Sciatic nerve (tissue), 2 donors: ENCODE measurements around the gene NPM3. TPM values are rescaled to one million over a fixed set of nuclear protein-coding genes. Genes with fewer than 3 reads are reported as not detected.
A peak's percentile ranks its signal among the peaks of the same experiment; 100 is the strongest.

Experiments used
- ATAC-seq: fragments of 200-7000 bp; cut with Tn5 transposase; one replicate; pipeline ENCODE4 v1.9.1; 2020; ENCODE audit warnings: mild to moderate bottlenecking, moderate library complexity
- DNase-seq: peaks from one replicate; pipeline ENCODE4 v3.0.0-alpha.2; 2020; ENCODE audit warnings: low spot score
- intact Hi-C: fragments of 100-400 bp; cut with DNase I; formaldehyde crosslinking; loops from one replicate; pipeline ENCODE4 v1.14.2; 2022
- total RNA-seq: library from RNA; stranded (reverse); fragmentation: NEBNext Ultra II Directional; extraction: Animal tissue kit (Norgen Biotek cat#: 25700); gene quantifications from one replicate; pipeline ENCODE4 v1.2.1, GENCODE V29; 2021
- donor health status: DM: no; HTN: no; CAD: no.
- donor health status: DM: no; HTN: no; CAD: no.

NPM3 gene
- total RNA-seq, 1 donor from 2014 or later, result 8.0 TPM

DNA sequence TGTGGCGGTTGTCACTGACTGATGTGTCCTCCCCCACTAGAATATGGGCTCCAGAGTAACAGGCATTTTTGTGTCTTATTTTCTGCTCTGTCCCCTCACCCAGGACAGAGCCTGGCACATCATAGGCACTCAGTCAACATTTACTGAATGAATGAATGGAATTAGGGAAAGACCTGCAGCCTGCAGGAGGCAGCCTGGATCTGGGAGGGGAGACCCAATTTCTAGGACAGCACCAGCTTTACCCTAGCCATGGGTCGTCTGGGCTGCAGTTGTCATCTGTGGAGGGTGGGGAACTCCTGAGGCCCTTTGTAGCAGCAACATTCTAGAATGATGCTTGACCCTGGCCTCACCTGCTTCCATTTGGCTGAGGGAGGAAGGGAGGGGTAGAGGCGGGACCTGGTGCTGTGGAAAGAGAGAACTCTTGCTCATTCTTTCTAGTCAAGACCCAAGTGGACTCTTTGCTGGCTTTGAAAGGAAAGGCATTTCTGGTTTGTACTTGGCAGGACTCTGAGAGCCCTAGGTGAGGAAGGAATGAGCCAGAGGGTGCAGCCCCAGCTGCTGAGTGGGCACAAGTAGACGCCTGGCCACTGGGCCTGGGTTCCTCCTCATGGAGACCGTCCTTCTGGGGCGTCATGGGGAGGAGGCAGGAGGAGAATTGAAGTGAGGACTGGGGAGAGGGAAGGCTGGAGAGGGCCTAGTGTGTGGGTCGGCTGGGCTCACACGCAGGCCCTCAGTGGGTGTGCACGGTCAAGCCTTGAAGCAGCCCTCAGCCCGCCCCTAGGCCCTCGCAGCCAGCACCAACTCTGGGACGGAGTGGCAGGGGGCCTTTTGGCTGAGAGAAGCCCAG lies 16.3 kb downstream of the NPM3 start:
- no peak for DNase-seq
- intact Hi-C loops, result no loop called here
- ATAC-seq, result no peak

GRCh38 chr10:101766306-101766705 lies 16.9 kb downstream of the NPM3 start:
- ATAC-seq, result no peak
- intact Hi-C loops, result no loop called here
- no peak for DNase-seq

GRCh38 chr10:101763141-101763846 lies 20.0 kb downstream of the NPM3 start:
- intact Hi-C loops, result no loop called here
- no peak for ATAC-seq
- DNase-seq, result no peak

DNA sequence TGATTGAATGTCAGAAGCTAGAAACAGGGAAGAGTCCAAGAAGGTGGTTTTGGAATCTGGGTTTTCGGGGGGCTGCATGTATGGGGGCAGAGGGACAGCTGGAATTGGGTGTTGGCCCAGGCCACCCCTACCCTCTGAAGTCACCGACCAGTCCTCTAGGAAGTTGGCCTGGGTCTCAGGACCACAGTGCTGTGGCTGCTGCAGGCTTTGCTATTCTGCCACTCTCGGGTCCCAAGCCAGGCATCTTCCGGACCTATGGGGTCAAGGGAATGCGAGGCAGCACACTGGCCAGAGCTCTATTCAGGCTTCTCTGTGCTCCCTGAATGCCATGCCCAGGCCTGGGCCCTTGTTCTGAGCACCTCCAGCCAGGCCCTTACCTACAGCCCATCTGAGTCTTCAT lies 20.5 kb downstream of the NPM3 start:
- ATAC-seq, result no peak
- intact Hi-C loops, result no loop called here
- no peak for DNase-seq

DNA sequence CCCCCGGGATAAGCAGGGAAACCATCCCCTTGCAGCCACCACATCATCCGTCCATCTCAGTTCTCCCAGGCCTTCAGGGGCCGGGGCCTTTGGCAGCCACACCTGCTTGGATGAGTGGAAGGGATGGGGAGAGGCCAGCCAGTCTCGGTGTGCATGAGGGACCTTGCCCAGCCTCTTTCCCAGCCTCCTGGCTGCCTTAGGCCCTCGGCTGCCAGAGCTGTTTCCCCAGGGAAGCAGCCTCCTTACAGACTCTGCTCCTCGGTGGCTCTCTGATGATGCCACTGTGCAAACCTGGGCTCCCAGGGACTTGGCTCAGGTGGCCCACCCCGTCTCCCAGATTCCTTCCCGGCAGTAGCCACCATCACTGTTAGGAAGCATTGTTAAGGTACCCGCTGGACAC lies 22.0 kb downstream of the NPM3 start:
- intact Hi-C loops, result no loop called here
- DNase-seq, result no peak
- no peak for ATAC-seq

DNA sequence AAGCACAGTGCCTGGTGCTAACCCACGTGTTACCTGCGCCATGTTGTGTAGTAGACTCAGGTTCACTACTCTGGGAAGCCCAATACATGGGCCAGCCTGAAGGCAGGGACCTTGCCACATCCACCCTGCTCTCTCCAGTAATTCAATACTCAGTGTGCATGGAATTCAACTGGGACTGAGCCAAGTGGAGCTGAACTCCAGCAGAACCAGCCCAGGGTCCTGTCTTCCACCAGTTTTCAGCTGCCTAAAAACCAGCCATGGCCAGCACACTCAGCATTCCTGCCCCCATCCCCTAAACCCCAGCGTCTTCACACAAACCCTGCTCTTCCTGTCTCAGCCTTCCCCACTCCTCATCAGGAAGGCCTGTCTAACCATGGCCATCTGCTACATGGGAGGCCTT lies 22.7 kb downstream of the NPM3 start:
- DNase-seq (peak; percentile 10), ATAC-seq (no peak)
- intact Hi-C loops, result no loop called here

DNA sequence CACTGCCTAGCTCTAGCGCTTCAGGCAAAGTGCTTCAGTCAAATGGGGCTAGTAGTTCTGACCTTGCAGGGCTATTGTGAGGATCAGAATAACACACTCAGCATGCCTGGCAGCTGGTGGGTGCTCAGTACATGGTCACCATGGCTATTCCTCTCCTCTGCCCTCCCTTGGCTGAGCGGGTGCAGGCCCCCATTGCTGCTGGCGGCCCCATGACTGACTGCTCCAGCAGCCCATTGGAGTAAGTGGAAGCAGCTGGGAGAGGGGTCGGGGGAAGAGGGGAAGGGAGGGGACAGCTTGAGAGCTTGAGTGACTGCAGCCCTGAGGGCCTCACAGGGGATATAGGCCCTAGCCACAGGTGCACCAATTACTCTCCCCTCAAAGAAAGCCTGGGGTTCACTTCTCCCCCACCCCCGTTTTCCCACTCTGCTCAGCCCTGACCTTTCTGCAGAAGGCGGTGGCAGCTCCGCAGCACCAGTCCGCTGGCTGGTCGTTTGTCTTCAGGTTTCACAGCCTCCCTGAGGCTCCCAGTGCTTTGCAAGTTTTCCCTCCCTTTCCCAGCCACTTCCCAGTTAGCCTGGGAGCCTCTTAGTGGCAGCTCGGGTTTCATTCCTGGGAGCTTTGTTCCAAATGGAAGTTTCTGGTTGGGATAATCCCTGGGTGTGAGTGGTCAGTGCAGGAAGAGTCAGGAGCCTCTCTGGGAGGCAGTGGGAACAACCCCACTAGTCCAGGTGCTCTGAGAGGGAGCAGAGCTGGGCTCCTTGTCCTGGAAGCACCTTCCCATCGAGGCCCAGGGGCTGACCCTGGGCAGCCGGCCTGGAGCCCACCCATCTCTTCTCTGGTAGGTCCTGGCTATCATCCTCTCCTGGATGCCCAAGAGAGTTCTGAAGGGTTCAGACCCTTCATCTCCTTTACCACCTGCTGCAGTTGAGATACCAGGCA lies 23.7 kb downstream of the NPM3 start:
- intact Hi-C loops, result no loop called here
- ATAC-seq (no peak), DNase-seq (peak; percentile 28)

DNA sequence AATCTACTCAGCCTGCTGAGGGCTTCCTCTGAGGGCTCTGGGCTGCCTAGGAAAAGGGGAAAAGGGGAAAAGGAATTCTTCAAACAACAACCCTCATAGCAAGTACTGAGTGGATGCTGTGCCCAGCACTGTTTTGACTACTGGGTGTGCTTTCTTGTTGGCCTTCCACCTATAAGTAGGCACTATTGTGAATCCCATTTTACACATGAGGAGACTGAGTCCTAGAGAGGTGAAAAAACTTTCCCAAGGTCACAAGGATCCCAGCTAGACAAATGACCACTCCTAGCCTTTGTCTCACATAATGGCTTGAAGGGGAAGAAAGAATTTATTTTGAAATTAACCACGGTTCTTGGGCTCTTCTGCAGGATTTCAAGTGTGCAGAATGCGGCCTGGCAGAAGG lies 24.4 kb downstream of the NPM3 start:
- DNase-seq, result no peak
- intact Hi-C loops, result no loop called here
- no peak for ATAC-seq

DNA sequence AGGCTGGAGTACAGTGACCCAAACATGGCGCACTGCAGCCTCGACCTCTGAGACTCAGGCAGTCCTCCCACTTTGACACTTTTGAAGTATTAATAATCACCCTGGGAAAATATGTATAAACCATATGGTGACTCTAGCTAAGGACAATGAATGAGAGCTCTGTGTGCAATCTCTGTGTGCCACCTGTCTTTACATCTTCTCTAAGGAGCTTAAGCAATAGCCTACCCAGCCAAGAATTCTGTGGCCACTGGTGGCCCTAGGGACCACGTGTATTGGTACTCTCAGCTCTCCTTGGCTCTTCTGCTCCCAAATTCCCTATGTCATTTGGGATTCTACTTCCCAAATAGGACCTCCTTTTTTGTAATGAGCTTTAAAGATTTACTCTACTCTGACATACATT lies 31.0 kb downstream of the NPM3 start:
- intact Hi-C loops, result no loop called here
- ATAC-seq, result no peak
- DNase-seq, result no peak

GRCh38 chr10:101749047-101750016 lies 33.9 kb downstream of the NPM3 start:
- DNase-seq (peak; percentile 43), ATAC-seq (no peak)
- intact Hi-C loops, result no loop called here

DNA sequence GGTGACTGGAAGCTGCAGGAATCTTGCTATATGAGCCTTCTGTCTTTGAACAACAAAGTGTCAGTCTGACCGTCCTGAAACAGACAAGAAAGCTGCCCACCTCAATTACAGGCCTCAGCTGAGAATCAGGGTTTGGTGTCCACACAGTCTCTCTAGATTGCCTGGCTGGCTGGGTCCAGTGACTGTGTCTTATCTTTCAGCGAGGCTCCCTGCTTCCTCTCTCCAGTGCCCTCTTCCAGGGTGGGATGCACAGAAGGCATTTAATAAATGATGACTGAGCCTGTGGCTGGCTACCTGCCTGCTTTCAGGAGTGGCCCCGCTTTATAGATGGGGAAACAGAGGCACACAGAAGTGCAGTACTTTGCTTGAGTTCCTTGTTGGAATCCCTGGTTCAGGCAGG lies 34.8 kb downstream of the NPM3 start:
- no peak for DNase-seq
- intact Hi-C loops, result no loop called here
- no peak for ATAC-seq

- intact Hi-C loops, result no loop called here
- ATAC-seq, result no peak
- DNase-seq, result peak; percentile 30
These were observed 38.1 kb downstream of the NPM3 start for GRCh38 chr10:101745074-101745696.

GRCh38 chr10:101744267-101744666 lies 39.0 kb downstream of the NPM3 start:
- no peak for ATAC-seq
- DNase-seq, result no peak
- intact Hi-C loops, result no loop called here

GRCh38 chr10:101741938-101742337 lies 41.3 kb downstream of the NPM3 start:
- no peak for DNase-seq
- intact Hi-C loops, result no loop called here
- no peak for ATAC-seq

DNA sequence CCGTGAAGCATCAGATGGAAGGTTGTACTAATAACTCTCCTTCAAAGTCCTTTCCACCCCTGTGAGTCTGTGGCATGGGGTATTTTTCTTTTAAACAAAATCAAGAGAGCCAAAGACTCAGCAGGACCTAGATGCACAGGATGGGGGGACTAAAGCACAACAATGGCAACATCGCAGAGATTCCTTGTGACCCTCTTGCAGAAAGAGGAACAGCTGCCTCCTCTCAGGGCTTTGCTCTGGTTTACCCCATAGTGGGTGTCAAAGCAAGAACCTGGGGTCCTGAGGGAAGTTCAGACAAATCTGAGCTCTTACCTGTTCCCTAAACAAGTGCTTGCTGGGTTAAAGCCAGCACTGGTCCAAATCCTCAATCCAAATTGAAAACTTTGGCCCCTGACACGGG lies 46.6 kb downstream of the NPM3 start:
- intact Hi-C loops, result no loop called here
- ATAC-seq (no peak), DNase-seq (no peak)

DNA sequence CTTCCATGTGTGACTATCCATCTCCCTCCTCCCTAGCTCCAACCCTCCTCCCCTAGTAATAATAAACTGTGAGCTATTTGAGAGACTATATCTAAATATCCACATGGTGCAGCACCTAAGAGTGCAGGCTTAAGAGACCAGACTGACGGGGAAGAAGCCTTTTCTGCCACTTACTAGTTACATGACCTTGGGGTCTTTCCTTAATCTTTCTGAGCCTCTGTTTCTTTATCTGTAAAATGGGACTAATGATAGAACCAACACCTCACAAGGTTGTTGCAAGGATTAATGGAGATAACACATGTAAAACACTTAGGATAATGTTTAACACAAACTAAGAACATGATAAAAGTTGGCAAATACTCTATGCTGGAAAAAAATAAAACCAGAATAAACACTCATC lies 51.1 kb downstream of the NPM3 start:
- no peak for DNase-seq
- intact Hi-C loops, result no loop called here
- ATAC-seq, result no peak
